ENCODE results near the gene XYLT1. TPM values are rescaled to one million over a fixed set of nuclear protein-coding genes. Genes with fewer than 3 reads are reported as not detected.

Gene XYLT1
- polyA plus RNA-seq, 1 donor from 2014 or later: 3.3 TPM

DNA sequence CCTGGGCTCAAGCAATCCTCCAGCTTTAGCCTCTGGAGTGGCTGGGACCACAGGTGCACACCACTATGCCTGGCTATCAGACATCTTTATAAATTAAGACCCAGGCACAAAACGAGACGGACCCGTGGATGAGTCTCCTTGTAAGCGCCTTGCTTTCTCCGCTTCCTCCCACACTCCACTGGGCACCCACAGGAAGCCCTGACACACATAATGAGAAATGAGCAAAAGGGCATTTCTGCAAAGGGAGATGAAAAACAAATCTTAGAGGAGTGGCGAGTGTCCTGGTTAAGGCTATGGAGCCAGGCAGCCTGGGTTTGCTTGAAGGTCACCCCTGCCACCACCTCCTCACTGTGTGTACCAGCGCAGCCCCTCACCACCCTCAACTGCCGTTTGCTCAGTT is 56.3 kb downstream of the XYLT1 start:
- no peaks in the 10 kb centered on the region for H3K9me3 ChIP-seq (ENCODE audit: low read length)
- H3K9me2 ChIP-seq (ENCODE audit: insufficient read depth, low read length): no peaks in the 10 kb centered on the region
- H3K4me3 ChIP-seq (ENCODE audit: low read length): no peak overlapping the region
- no peaks in the 10 kb centered on the region for H4K20me1 ChIP-seq (ENCODE audit: insufficient read depth)
- no peaks in the 10 kb centered on the region for H3K36me3 ChIP-seq (ENCODE audit: insufficient read depth, low read length)
- no peak overlapping the region for H2AFZ ChIP-seq (ENCODE audit: low read depth, low read length)
- no peaks in the 10 kb centered on the region for H3K27me3 ChIP-seq (ENCODE audit: insufficient read depth, low read depth, low read length)
- no peak overlapping the region for H3K27ac ChIP-seq (ENCODE audit: low read length)
- no peak overlapping the region for H3K4me2 ChIP-seq (ENCODE audit: low read length)
- peaks cover 6% of the 10 kb centered on the region for H3K79me2 ChIP-seq (replicated peaks; ENCODE audit: insufficient read depth, low read length)
- H3F3A ChIP-seq (ENCODE audit: insufficient read depth, low read length, poor library complexity, severe bottlenecking): no peaks in the 10 kb centered on the region
- no peak overlapping the region for H3K9ac ChIP-seq (ENCODE audit: low read length)
- TF ChIP-seq RAD21 (conservative IDR thresholded peaks at IDR 0.05): no peak
- TF ChIP-seq EZH2 (IDR thresholded peaks at IDR 0.05; ENCODE audit: borderline replicate concordance, insufficient read depth, low read length, poor library complexity, severe bottlenecking): no peak
- TF ChIP-seq, protein P1, sequence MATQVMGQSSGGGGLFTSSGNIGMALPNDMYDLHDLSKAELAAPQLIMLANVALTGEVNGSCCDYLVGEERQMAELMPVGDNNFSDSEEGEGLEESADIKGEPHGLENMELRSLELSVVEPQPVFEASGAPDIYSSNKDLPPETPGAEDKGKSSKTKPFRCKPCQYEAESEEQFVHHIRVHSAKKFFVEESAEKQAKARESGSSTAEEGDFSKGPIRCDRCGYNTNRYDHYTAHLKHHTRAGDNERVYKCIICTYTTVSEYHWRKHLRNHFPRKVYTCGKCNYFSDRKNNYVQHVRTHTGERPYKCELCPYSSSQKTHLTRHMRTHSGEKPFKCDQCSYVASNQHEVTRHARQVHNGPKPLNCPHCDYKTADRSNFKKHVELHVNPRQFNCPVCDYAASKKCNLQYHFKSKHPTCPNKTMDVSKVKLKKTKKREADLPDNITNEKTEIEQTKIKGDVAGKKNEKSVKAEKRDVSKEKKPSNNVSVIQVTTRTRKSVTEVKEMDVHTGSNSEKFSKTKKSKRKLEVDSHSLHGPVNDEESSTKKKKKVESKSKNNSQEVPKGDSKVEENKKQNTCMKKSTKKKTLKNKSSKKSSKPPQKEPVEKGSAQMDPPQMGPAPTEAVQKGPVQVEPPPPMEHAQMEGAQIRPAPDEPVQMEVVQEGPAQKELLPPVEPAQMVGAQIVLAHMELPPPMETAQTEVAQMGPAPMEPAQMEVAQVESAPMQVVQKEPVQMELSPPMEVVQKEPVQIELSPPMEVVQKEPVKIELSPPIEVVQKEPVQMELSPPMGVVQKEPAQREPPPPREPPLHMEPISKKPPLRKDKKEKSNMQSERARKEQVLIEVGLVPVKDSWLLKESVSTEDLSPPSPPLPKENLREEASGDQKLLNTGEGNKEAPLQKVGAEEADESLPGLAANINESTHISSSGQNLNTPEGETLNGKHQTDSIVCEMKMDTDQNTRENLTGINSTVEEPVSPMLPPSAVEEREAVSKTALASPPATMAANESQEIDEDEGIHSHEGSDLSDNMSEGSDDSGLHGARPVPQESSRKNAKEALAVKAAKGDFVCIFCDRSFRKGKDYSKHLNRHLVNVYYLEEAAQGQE (IDR thresholded peaks at IDR 0.05; ENCODE audit: borderline replicate concordance): no peak
- TF ChIP-seq TAF1 (IDR thresholded peaks at IDR 0.05; ENCODE audit: low read depth): no peak
- TF ChIP-seq, protein P2, sequence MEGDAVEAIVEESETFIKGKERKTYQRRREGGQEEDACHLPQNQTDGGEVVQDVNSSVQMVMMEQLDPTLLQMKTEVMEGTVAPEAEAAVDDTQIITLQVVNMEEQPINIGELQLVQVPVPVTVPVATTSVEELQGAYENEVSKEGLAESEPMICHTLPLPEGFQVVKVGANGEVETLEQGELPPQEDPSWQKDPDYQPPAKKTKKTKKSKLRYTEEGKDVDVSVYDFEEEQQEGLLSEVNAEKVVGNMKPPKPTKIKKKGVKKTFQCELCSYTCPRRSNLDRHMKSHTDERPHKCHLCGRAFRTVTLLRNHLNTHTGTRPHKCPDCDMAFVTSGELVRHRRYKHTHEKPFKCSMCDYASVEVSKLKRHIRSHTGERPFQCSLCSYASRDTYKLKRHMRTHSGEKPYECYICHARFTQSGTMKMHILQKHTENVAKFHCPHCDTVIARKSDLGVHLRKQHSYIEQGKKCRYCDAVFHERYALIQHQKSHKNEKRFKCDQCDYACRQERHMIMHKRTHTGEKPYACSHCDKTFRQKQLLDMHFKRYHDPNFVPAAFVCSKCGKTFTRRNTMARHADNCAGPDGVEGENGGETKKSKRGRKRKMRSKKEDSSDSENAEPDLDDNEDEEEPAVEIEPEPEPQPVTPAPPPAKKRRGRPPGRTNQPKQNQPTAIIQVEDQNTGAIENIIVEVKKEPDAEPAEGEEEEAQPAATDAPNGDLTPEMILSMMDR (IDR thresholded peaks at IDR 0.05; ENCODE audit: poor library complexity, severe bottlenecking): no peak
- TF ChIP-seq EP300 (conservative IDR thresholded peaks at IDR 0.05; ENCODE audit: poor library complexity, severe bottlenecking): no peak

DNA sequence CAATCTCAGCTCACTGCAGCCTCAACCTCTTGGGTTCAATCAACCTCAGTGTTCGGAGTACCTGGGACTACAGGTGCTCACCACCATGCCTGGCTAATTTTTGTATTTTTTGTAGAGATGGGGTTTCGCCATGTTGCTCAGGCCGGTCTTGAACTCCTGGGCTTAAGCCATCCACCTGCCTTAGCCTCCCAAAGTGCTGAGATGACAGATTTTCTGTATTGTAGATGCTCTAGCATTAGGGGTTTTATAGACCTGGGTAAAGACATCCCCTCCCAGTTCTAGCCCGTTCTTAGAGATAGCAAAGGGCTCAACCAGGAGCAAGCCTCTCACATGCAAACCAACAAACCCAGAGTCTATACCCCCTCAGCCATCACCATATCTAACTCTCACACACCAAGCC is 57.3 kb downstream of the XYLT1 start:
- no peak overlapping the region for H3K4me2 ChIP-seq (ENCODE audit: low read length)
- no peak overlapping the region for H2AFZ ChIP-seq (ENCODE audit: low read depth, low read length)
- no peak overlapping the region for H3K4me3 ChIP-seq (ENCODE audit: low read length)
- H3K9me3 ChIP-seq (ENCODE audit: low read length): no peaks in the 10 kb centered on the region
- TF ChIP-seq POLR2AphosphoS5 (IDR thresholded peaks at IDR 0.05) (no peak), EZH2 (IDR thresholded peaks at IDR 0.05; ENCODE audit: borderline replicate concordance, insufficient read depth, low read length, poor library complexity, severe bottlenecking) (no peak), RAD21 (conservative IDR thresholded peaks at IDR 0.05) (no peak), EP300 (conservative IDR thresholded peaks at IDR 0.05; ENCODE audit: poor library complexity, severe bottlenecking) (no peak), TAF1 (IDR thresholded peaks at IDR 0.05; ENCODE audit: low read depth) (no peak), MXI1 (conservative IDR thresholded peaks at IDR 0.05; ENCODE audit: poor library complexity, severe bottlenecking) (no peak), SMC3 (conservative IDR thresholded peaks at IDR 0.05; ENCODE audit: poor library complexity) (no peak)
- TF ChIP-seq, protein P1 (IDR thresholded peaks at IDR 0.05; ENCODE audit: borderline replicate concordance): no peak
- TF ChIP-seq, protein P2 (IDR thresholded peaks at IDR 0.05; ENCODE audit: poor library complexity, severe bottlenecking): no peak
- H3K36me3 ChIP-seq (ENCODE audit: insufficient read depth, low read length): no peaks in the 10 kb centered on the region
- no peak overlapping the region for H3K9ac ChIP-seq (ENCODE audit: low read length)
- no peaks in the 10 kb centered on the region for H3K9me2 ChIP-seq (ENCODE audit: insufficient read depth, low read length)
- no peak overlapping the region for H3K27ac ChIP-seq (ENCODE audit: low read length)
- no peaks in the 10 kb centered on the region for H3K27me3 ChIP-seq (ENCODE audit: insufficient read depth, low read depth, low read length)
- H4K20me1 ChIP-seq (ENCODE audit: insufficient read depth): no peaks in the 10 kb centered on the region
- H3F3A ChIP-seq (ENCODE audit: insufficient read depth, low read length, poor library complexity, severe bottlenecking): no peaks in the 10 kb centered on the region
- H3K79me2 ChIP-seq (replicated peaks; ENCODE audit: insufficient read depth, low read length): peaks cover 6% of the 10 kb centered on the region
